Stimulated activated CD8-positive, alpha-beta memory T cell treated with anti-CD3 and anti-CD28 coated beads, Interleukin-2, amount 100 ng/mL, for 1 hour (primary cell): ENCODE results near the gene TMEM141.
"Not testable (repeated sequence)": the region's sequence is repeated elsewhere in the genome, so short reads cannot be mapped to it uniquely, and the experiment has no call there.

Experiments used
- DNase-seq, 2 donors: peaks; one replicate each; pipeline ENCODE4 v3.0.0-alpha.2; 2020; ENCODE audit warnings: low read depth in 2 of 2

TMEM141 gene

GRCh38 chr9:136833381-136834048 is 42.4 kb downstream of the TMEM141 start:
- DNase-seq: not testable (repeated sequence)

- no peak for DNase-seq
Measured at GRCh38 chr9:136835162-136835931, 44.2 kb downstream of the TMEM141 start.

GRCh38 chr9:136835932-136836904 is 45.1 kb downstream of the TMEM141 start:
- no peak for DNase-seq

GRCh38 chr9:136837146-136837855 is 46.2 kb downstream of the TMEM141 start:
- DNase-seq: no peak

GRCh38 chr9:136837856-136838277 is 46.7 kb downstream of the TMEM141 start:
- DNase-seq: not testable (repeated sequence)

GRCh38 chr9:136838314-136839228 is 47.4 kb downstream of the TMEM141 start:
- no peak for DNase-seq

GRCh38 chr9:136839229-136840139 is 48.3 kb downstream of the TMEM141 start:
- DNase-seq: no peak

GRCh38 chr9:136840140-136840876 is 49.2 kb downstream of the TMEM141 start:
- DNase-seq: no peak

- no peak for DNase-seq
Measured at GRCh38 chr9:136840877-136841645, 49.9 kb downstream of the TMEM141 start.

GRCh38 chr9:136841646-136842379 is 50.7 kb downstream of the TMEM141 start:
- DNase-seq: not testable (repeated sequence)

- peak; percentile 37 to 60 for DNase-seq
Measured at GRCh38 chr9:136842380-136842948, 51.3 kb downstream of the TMEM141 start, which contains the start of gene AJM1. Gene AJM1, plus strand, starts transcription at chr9:136842478. Its CDS starts 1,937 bp downstream, at chr9:136844415.
